ENCODE data around the gene TMTC1.

Gene TMTC1

DNA sequence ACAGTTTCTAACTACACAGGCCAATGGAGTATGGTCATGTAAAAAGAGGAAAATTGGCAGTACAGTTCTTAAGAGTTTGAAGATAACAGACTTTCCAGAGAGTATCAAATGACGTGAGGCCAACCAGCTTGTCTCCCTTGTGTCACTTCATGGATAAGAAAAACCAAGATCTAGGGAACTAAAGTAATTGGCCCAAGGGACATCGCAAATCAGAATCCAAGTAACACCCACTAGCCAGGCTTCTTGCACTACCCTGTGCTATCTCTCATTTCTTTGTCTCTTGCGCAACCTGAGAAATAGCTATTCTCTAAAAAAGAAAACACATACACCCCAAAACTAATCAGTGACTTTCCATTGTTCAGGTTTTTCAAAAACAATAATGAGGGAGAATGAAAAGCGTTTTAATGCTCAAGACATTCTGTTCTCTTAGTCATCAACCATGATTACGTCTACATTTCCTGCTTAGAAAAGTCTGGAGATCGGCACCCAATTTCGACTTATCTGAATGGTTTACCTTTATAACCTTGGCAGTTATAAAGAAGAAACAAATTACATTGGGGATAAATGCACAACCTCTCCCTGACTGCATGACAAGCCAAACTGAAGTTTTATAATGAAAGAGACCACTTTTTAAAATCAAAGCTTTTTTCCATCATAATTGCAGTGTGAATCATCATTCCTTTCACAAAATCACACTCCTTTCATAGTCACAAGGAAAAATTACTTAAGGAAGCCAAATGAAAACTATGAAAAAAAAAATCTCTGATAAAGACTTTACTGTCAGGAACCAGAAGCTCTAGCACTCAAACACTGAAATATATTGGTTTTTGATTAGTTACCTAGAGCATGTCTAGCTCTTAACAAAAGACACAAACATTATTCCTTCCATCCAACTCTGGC lies 42.1 kb downstream of the TMTC1 start:
- Histone ChIP-seq H2AFZ (ENCODE audit: low read length) (no peak overlapping the region), H3K4me3 (ENCODE audit: low read depth, low read length, poor library complexity, severe bottlenecking) (no peak overlapping the region), H3K36me3 (ENCODE audit: insufficient read depth, low read length) (no peaks in the 10 kb centered on the region), H3K9me3 (ENCODE audit: low read length) (no peaks in the 10 kb centered on the region), H3F3A (ENCODE audit: insufficient read depth, low read length) (no peaks in the 10 kb centered on the region), H3K79me2 (ENCODE audit: insufficient read depth, low read length) (no peaks in the 10 kb centered on the region), H3K27me3 (ENCODE audit: insufficient read depth, low read length) (no peaks in the 10 kb centered on the region), H3K4me2 (ENCODE audit: low read length) (no peak overlapping the region), H3K9ac (ENCODE audit: low read length) (no peak overlapping the region), H3K4me1 (ENCODE audit: insufficient read depth, low read length, severe bottlenecking) (no peaks in the 10 kb centered on the region), H3K27ac (ENCODE audit: low read depth, low read length, poor library complexity, severe bottlenecking) (no peak overlapping the region), H4K20me1 (ENCODE audit: insufficient read depth, low read length) (no peaks in the 10 kb centered on the region), H3K9me2 (ENCODE audit: low read depth, low read length) (no peaks in the 10 kb centered on the region)
- TF ChIP-seq, protein P1, sequence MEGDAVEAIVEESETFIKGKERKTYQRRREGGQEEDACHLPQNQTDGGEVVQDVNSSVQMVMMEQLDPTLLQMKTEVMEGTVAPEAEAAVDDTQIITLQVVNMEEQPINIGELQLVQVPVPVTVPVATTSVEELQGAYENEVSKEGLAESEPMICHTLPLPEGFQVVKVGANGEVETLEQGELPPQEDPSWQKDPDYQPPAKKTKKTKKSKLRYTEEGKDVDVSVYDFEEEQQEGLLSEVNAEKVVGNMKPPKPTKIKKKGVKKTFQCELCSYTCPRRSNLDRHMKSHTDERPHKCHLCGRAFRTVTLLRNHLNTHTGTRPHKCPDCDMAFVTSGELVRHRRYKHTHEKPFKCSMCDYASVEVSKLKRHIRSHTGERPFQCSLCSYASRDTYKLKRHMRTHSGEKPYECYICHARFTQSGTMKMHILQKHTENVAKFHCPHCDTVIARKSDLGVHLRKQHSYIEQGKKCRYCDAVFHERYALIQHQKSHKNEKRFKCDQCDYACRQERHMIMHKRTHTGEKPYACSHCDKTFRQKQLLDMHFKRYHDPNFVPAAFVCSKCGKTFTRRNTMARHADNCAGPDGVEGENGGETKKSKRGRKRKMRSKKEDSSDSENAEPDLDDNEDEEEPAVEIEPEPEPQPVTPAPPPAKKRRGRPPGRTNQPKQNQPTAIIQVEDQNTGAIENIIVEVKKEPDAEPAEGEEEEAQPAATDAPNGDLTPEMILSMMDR (IDR thresholded peaks at IDR 0.05; ENCODE audit: low read length) = no peak
- no peak for TF ChIP-seq EZH2 (IDR thresholded peaks at IDR 0.05; ENCODE audit: borderline replicate concordance, low read length)

DNA sequence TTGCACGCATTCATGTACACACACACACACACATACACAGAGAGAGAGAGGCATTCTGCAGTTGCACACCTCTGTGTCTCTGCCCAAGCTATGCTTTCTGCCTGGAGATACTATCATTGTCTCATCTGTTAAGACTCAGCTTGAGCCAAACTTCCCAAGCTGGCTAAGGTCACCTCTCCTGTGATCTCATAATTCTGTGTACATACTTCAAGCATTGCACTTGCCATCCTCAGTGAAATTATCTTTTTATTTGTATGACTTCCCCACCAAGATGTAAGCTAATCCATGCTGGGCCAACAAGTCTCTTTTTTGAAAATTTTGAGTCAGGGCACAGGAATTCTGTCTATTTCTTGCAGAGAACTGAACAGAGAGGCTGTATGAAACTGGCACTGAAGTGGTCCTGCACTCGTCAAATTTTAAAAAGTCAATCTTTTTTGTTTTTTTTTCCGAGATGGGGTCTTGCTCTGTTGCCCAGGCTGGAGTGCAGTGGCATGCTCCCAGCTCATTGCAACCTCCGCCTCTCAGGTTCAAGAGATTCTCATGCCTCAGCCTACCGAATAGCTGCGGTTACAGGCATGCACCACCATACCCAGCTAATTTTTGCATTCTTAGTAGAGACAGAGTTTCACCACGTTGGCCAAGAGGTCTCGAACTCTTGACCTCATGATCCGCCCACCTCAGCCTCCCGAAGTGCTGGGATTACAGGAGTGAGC lies 44.3 kb downstream of the TMTC1 start:
- H2AFZ ChIP-seq (ENCODE audit: low read length) = no peak overlapping the region
- TF ChIP-seq, protein P1 (IDR thresholded peaks at IDR 0.05; ENCODE audit: low read length) = no peak
- no peak for TF ChIP-seq EZH2 (IDR thresholded peaks at IDR 0.05; ENCODE audit: borderline replicate concordance, low read length)
- H3K9me2 ChIP-seq (ENCODE audit: low read depth, low read length) = no peaks in the 10 kb centered on the region
- no peaks in the 10 kb centered on the region for H3F3A ChIP-seq (ENCODE audit: insufficient read depth, low read length)
- no peaks in the 10 kb centered on the region for H3K79me2 ChIP-seq (ENCODE audit: insufficient read depth, low read length)
- no peak overlapping the region for H3K27ac ChIP-seq (ENCODE audit: low read depth, low read length, poor library complexity, severe bottlenecking)
- H3K4me1 ChIP-seq (ENCODE audit: insufficient read depth, low read length, severe bottlenecking) = no peaks in the 10 kb centered on the region
- no peak overlapping the region for H3K4me2 ChIP-seq (ENCODE audit: low read length)
- no peak overlapping the region for H3K4me3 ChIP-seq (ENCODE audit: low read depth, low read length, poor library complexity, severe bottlenecking)
- no peak overlapping the region for H3K9ac ChIP-seq (ENCODE audit: low read length)
- H4K20me1 ChIP-seq (ENCODE audit: insufficient read depth, low read length) = no peaks in the 10 kb centered on the region
- no peaks in the 10 kb centered on the region for H3K27me3 ChIP-seq (ENCODE audit: insufficient read depth, low read length)
- no peaks in the 10 kb centered on the region for H3K36me3 ChIP-seq (ENCODE audit: insufficient read depth, low read length)
- H3K9me3 ChIP-seq (ENCODE audit: low read length) = no peaks in the 10 kb centered on the region

DNA sequence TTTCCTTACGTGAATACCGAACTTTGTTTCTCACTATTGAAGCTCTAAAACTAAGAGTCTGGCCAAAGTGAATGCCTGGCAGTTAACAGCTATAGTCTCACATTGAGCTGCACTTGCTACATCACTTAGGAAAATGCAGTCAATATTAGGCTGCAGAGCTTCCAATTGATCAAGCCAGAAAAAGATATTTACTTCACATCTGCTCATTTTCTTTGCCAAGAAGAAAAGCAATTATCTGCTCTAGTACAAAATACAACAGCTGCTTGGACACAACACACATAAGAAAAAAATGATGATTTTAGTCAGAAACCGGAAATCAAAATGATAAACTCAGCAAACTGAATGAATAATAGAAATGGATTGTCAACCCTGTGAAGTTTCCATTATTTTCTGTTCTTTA lies 45.4 kb downstream of the TMTC1 start:
- Histone ChIP-seq H3K27me3 (ENCODE audit: insufficient read depth, low read length) (no peaks in the 10 kb centered on the region), H3K27ac (ENCODE audit: low read depth, low read length, poor library complexity, severe bottlenecking) (no peak overlapping the region), H3K79me2 (ENCODE audit: insufficient read depth, low read length) (no peaks in the 10 kb centered on the region), H3K4me2 (ENCODE audit: low read length) (no peak overlapping the region), H2AFZ (ENCODE audit: low read length) (no peak overlapping the region), H3F3A (ENCODE audit: insufficient read depth, low read length) (no peaks in the 10 kb centered on the region), H3K4me1 (ENCODE audit: insufficient read depth, low read length, severe bottlenecking) (no peaks in the 10 kb centered on the region), H4K20me1 (ENCODE audit: insufficient read depth, low read length) (no peaks in the 10 kb centered on the region), H3K9me3 (ENCODE audit: low read length) (no peaks in the 10 kb centered on the region), H3K9ac (ENCODE audit: low read length) (no peak overlapping the region), H3K36me3 (ENCODE audit: insufficient read depth, low read length) (no peaks in the 10 kb centered on the region), H3K9me2 (ENCODE audit: low read depth, low read length) (no peaks in the 10 kb centered on the region), H3K4me3 (ENCODE audit: low read depth, low read length, poor library complexity, severe bottlenecking) (no peak overlapping the region)
- TF ChIP-seq, protein P1 (IDR thresholded peaks at IDR 0.05; ENCODE audit: low read length) = no peak
- TF ChIP-seq EZH2 (IDR thresholded peaks at IDR 0.05; ENCODE audit: borderline replicate concordance, low read length) = no peak

All from OCI-LY1 (cell line).